Omental fat pad (tissue), 4 donors: Measurements from ENCODE around the gene NUBPL. TPM values are rescaled to one million over a fixed set of nuclear protein-coding genes. Genes with fewer than 3 reads are reported as not detected.
"Not testable (repeated sequence)": the region's sequence is repeated elsewhere in the genome, so short reads cannot be mapped to it uniquely, and the experiment has no call there.

Experiments used
- ATAC-seq: fragments of 150-250 bp; one replicate; pipeline ENCODE4 v1.9.1; 2016; ENCODE audit warnings: mild to moderate bottlenecking, moderate library complexity; ENCODE audit not compliant: low FRiP score
- DNase-seq: peaks from one replicate; pipeline ENCODE4 v3.0.0-alpha.2; 2019; ENCODE audit warnings: low spot score
- total RNA-seq, 4 donors: library from RNA; depleted of rRNA; stranded (reverse); fragments of >200 nt; gene quantifications; one replicate each; pipeline ENCODE4 v1.1.0, GENCODE V29; 2016
- TF ChIP-seq, protein P1 (sequence below), 3 donors: fragments of 450-650 bp; IDR thresholded peaks; one replicate each; pipeline ENCODE4 v1.5.1; 2016 to 2017; ENCODE audit warnings: antibody characterized with exemption in 3 of 3, mild to moderate bottlenecking in 3 of 3, moderate library complexity in 2 of 3

Gene NUBPL
- total RNA-seq, 4 donors from 2014 or later = 9.0 to 12.9 (median 10.9) TPM

DNA sequence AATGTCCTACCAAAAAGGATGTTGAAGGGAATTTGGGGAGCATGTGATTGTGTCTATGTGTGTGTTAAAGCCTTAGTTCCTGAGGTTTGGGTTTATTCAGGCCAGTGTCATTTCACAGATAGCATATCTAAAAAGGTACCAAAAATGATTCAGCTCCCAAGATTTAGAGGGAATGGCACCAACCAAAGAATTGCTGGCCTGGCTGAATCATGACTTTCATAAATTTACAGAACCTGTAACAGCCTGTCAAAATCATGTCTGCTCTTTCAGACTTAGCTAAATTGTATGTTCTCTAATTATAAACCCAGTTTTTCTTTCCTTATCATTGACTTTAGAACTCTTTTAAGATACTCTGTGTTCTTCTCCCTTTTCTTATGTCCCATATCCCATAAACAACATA lies 231.5 kb downstream of the NUBPL start:
- no peak for ATAC-seq
- TF ChIP-seq, protein P1, sequence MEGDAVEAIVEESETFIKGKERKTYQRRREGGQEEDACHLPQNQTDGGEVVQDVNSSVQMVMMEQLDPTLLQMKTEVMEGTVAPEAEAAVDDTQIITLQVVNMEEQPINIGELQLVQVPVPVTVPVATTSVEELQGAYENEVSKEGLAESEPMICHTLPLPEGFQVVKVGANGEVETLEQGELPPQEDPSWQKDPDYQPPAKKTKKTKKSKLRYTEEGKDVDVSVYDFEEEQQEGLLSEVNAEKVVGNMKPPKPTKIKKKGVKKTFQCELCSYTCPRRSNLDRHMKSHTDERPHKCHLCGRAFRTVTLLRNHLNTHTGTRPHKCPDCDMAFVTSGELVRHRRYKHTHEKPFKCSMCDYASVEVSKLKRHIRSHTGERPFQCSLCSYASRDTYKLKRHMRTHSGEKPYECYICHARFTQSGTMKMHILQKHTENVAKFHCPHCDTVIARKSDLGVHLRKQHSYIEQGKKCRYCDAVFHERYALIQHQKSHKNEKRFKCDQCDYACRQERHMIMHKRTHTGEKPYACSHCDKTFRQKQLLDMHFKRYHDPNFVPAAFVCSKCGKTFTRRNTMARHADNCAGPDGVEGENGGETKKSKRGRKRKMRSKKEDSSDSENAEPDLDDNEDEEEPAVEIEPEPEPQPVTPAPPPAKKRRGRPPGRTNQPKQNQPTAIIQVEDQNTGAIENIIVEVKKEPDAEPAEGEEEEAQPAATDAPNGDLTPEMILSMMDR (IDR thresholded peaks at IDR 0.05) = no peak

DNA sequence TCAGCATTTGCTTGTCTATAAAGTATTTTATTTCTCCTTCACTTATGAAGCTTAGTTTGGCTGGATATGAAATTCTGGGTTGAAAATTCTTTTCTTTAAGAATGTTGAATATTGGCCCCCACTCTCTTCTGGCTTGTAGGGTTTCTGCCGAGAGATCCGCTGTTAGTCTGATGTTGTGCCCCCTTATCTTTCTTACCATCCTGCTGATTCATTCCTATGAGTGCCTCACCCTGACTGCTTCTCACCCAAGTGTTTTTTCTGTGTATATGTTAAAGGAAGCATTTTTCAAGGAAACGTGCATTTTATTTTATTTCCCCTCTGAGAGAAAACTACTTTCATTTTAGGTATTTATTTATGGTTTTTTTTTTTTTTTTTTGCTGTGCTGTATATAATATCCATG lies 236.7 kb downstream of the NUBPL start:
- not testable (repeated sequence) for DNase-seq, ATAC-seq

More for the DNA sequence above, 231.5 kb downstream of the NUBPL start:
- no peak for DNase-seq

DNA sequence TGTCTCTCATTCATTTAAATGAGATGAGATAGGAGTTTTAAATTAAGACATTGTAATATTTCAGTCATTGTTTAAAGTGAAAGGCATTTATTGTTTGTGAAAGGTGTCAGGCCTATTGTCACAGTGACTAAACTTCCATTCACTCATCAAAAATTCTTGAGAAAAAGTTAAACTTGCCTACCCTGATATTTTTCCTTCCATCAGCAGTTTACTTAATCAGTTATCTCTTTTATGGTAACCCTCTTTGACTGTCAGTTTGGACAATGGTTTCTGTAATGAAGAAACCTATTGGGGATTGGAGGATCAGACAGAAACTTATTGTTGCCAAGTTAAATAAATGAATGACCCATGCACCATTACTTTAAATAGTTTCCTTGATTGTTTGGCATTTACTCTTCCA lies 241.6 kb downstream of the NUBPL start:
- TF ChIP-seq, protein P1 (IDR thresholded peaks at IDR 0.05) = no peak
- ATAC-seq = no peak
- no peak for DNase-seq

DNA sequence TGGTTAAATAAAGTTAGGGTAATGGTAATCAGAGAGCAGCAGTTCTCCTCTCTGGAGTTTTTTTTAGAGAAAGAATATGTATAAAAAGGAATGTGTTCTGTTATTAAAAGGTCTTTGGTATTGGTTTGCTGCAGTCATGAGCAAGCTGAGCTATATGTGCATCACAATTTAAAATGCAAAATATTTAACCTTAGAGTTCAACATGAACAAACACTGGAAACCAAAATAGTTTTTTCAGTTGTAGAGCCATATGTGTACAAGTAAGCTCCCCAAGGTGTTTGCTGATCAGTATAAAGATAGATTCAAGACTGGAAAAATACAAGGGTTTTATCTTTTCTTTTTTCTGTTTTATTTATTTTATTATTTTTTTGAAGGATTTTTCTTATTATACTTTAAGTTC lies 245.0 kb downstream of the NUBPL start:
- ATAC-seq (no peak), DNase-seq (no peak)
- TF ChIP-seq, protein P1 (IDR thresholded peaks at IDR 0.05) = no peak

DNA sequence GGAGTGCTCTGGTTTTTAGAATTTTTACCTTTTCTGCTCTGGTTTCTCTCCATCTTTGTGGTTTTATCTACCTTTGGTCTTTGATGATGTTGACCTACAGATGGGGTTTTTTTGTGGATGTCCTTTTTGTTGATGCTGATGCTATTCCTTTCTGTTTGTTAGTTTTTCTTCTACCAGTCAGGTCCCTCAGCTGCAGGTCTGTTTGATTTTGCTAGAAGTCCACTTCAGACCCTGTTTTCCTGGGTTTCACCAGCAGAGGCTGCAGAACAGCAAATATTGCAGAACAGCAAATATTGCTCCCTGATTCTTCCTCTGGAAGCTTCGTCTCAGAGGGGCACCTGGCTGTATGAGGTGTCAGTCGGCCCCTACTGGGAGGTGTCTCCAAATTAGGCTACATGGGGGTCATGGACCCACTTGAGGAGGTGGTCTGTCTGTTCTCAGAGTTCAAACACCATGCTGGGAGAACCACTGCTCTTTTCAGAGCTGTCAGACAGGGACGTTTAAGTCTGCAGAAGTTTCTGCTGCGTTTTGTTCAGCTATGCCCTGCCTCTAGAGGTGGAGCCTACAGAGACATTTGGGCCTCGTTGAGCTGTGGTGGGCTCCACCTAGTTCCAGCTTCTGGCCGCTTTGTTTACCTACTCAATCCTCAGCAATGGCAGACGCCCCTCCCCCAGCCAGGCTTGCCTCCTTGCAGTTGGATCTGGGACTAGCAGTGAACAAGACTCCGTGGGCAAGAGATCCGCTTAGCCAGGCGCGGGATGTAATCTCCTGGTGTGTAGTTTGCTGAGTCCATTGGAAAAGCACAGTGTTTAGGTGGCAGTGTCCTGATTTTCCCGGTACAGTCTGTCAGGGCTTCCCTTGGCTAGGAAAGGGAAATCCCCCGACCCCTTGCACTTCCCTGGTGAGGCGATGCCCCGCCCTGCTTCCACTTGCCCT lies 250.8 kb downstream of the NUBPL start:
- ATAC-seq = not testable (repeated sequence)

DNA sequence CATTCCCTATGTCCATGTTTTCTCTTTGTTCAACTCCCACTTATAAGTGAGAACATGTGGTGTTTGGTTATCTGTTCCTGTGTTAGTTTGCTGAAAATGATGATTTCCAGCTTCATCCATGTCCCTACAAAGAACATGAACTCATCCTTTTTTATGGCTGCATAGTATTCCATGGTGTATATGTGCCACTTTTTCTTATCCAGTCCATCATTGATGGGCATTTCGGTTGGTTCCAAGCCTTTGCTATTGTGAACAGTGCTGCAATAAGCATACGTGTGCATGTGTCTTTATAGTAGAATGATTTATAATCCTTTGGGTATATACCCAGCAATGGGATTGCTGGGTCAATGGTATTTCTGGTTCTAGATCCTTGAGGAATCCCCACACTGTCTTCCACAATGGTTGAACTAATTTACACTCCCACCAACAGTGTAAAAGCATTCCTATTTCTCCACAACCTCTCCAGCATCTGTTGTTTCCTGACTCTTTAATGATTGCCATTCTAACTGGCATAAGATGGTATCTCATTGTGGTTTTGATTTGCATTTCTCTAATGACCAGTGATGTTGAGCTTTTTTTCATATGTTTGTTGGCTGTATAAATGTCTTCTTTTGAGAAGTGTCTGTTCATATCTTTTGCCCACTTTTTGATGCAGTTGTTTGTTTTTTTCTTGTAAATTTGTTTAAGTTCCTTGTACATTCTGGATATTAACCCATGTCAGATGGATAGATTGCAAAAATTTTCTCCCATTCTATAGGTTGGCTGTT lies 252.7 kb downstream of the NUBPL start:
- DNase-seq, ATAC-seq: not testable (repeated sequence)

More for the DNA sequence above, 250.8 kb downstream of the NUBPL start:
- not testable (repeated sequence) for DNase-seq

DNA sequence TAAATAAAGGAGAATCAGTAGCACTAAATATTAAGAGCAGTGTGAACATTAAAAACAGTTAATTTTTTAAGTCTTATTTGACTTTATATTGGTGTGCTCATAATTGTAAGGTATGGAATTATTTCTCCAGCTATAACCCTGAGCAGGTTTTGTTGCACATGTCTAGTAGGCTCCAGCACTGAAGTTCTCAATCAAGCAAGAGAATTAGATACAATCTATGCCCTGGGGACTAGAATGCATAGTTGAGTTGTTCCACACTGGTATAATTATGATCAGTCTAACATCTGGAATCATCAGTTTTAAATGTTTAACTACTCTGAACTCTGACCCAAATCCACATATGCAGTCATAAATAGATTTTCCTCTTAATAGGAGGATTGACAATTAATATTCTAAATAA lies 258.1 kb downstream of the NUBPL start:
- DNase-seq (no peak), ATAC-seq (no peak)
- TF ChIP-seq, protein P1 (IDR thresholded peaks at IDR 0.05) = no peak

DNA sequence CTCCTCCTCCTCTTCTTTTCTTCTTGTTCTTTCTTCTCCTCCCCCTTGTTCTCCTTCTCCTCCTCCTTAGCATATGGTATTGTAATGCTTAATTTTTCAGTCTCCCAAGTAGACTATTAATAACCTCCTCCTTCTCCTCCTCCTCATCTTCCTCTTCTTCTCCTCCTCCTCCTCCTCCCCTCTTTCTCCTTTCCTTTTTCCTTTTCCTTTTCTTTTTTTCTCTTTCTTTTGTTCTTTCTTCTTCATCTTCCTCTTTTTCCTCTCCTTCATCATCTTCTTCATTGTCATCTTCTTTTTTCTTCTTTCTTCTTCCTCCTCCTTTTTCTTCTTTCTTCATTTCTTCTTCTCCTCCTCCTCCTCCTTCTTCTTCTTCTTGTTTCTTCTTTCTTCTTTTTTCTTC lies 264.3 kb downstream of the NUBPL start:
- ATAC-seq (no peak), DNase-seq (no peak)
- TF ChIP-seq, protein P1 (IDR thresholded peaks at IDR 0.05) = no peak
